IPS DF 4.7 (cell line): Measurements from ENCODE around the gene GNAZ.

Experiments used
- DNase-seq: peaks from one replicate; pipeline ENCODE4 v3.0.0-alpha.2; 2013; ENCODE audit warnings: low spot score; ENCODE audit errors: extremely low read depth

The GNAZ gene

GRCh38 chr22:23152238-23153114, 82.2 kb downstream of the GNAZ start:
- no peak for DNase-seq

- no peak for DNase-seq
These were observed 83.7 kb downstream of the GNAZ start for GRCh38 chr22:23153994-23154393.

- DNase-seq = no peak
These were observed 84.1 kb downstream of the GNAZ start for GRCh38 chr22:23154461-23154860.

- no peak for DNase-seq
These were observed 84.8 kb downstream of the GNAZ start for GRCh38 chr22:23155143-23155542.

- no peak for DNase-seq
These were observed 85.5 kb downstream of the GNAZ start for GRCh38 chr22:23155831-23156230.

GRCh38 chr22:23156286-23156685, 86.0 kb downstream of the GNAZ start:
- DNase-seq = no peak

GRCh38 chr22:23157560-23158515, 87.5 kb downstream of the GNAZ start:
- no peak for DNase-seq

GRCh38 chr22:23158516-23159290, 88.4 kb downstream of the GNAZ start:
- DNase-seq = no peak

GRCh38 chr22:23159291-23159630, 88.9 kb downstream of the GNAZ start:
- DNase-seq = no peak

- no peak for DNase-seq
These were observed 90.7 kb downstream of the GNAZ start for GRCh38 chr22:23161029-23161428.

- DNase-seq = no peak
These were observed 91.3 kb downstream of the GNAZ start for GRCh38 chr22:23161574-23161973.

GRCh38 chr22:23163665-23164064, 93.3 kb downstream of the GNAZ start:
- no peak for DNase-seq

GRCh38 chr22:23164091-23164490, 93.8 kb downstream of the GNAZ start:
- no peak for DNase-seq

- no peak for DNase-seq
These were observed 95.9 kb downstream of the GNAZ start for GRCh38 chr22:23166042-23166831.

GRCh38 chr22:23166841-23167616, 96.7 kb downstream of the GNAZ start:
- DNase-seq = no peak

GRCh38 chr22:23168391-23169042, 98.2 kb downstream of the GNAZ start:
- no peak for DNase-seq

GRCh38 chr22:23169043-23169406, 98.7 kb downstream of the GNAZ start:
- no peak for DNase-seq
